ENCODE results near the gene CHADL. TPM values are rescaled to one million over a fixed set of nuclear protein-coding genes. Genes with fewer than 3 reads are reported as not detected.

Gene CHADL
- total and polyA plus RNA-seq, 9 of the 15 experiments (the other 6 are each of a cell fraction or from before 2014, with no cell fraction given) = not detected

GRCh38 chr22:41197038-41197972 is 43.4 kb downstream of the CHADL start (continued):
- TF ChIP-seq HMBOX1 (IDR thresholded peaks at IDR 0.05) (no peak), NRF1 (conservative IDR thresholded peaks at IDR 0.05 in 1 of 2, IDR thresholded peaks at IDR 0.05 in 1 of 2) (peak in 1 of 2 experiments; percentile 36; a peak in 2 of 4 replicates), SP1 (CRISPR knock-in tag; IDR thresholded peaks at IDR 0.05) (peak; percentile 62), EP400 (IDR thresholded peaks at IDR 0.05) (no peak), RB1 (IDR thresholded peaks at IDR 0.05; ENCODE audit: low read depth) (peak; percentile 89), E2F4 (CRISPR knock-in tag; IDR thresholded peaks at IDR 0.05; ENCODE audit: low read depth) (peak; percentile 68), ETS1 (conservative IDR thresholded peaks at IDR 0.05; ENCODE audit: control insufficient read depth, low read depth, low read length) (no peak), KHSRP (IDR thresholded peaks at IDR 0.05) (no peak), E2F6 (IDR thresholded peaks at IDR 0.05; ENCODE audit: borderline replicate concordance in 1 of 2, extremely low read depth in 1 of 2, insufficient read depth in 1 of 2, insufficient read length in 1 of 2, low read depth in 1 of 2, low read length in 1 of 2, poor library complexity in 1 of 2, severe bottlenecking in 1 of 2) (peak; percentile 81 to 96), ZMIZ1 (IDR thresholded peaks at IDR 0.05; ENCODE audit: low read depth in 2 of 2, low read length in 2 of 2) (no peak), AFF4 (CRISPR knock-in tag; IDR thresholded peaks at IDR 0.05) (peak; percentile 57; the same call in 1 of the 2 replicates)
